ENCODE measurements around the gene TCIRG1. TPM values are rescaled to one million over a fixed set of nuclear protein-coding genes. Genes with fewer than 3 reads are reported as not detected.

The TCIRG1 gene
- total RNA-seq, 1 experiment from 2014 or later = 203 TPM

- ATAC-seq (no peak), DNase-seq (no peak)
- H3K9me3 ChIP-seq (ENCODE audit: low read length) = no peaks in the 10 kb centered on the region
- no peak overlapping the region for H3K4me3 ChIP-seq (ENCODE audit: low read length)
- POLR2A ChIA-PET (ENCODE audit: unreplicated experiment) = interaction anchor here (0.6 kb wide), 1 partner anchor 108 kb away, joined by 3 read pairs; no protein-coding TSS in a partner anchor
- peaks cover 3% of the 10 kb centered on the region; the same call in 1 of the 2 replicates for H3K4me1 ChIP-seq (ENCODE audit: insufficient read depth, low read length)
- peaks cover 6% of the 10 kb centered on the region for H3K36me3 ChIP-seq (ENCODE audit: low read depth, low read length)
- H3K27me3 ChIP-seq (ENCODE audit: low read length) = no peaks in the 10 kb centered on the region
- no peaks in the 10 kb centered on the region for H3K9me2 ChIP-seq (replicated peaks; ENCODE audit: low read length)
- TF ChIP-seq EZH2 (IDR thresholded peaks at IDR 0.05; ENCODE audit: low read length, unreplicated experiment) = no peak
- no peak for TF ChIP-seq EZH2phosphoT487 (IDR thresholded peaks at IDR 0.05; ENCODE audit: borderline replicate concordance, low read length)
- no peak for TF ChIP-seq CTCF (conservative IDR thresholded peaks at IDR 0.05; ENCODE audit: low read depth, low read length)
- H3K79me2 ChIP-seq (ENCODE audit: low read length) = peaks cover 70% of the 10 kb centered on the region
- no TSS peak for BruUV-seq (replicated peaks)
- H3F3A ChIP-seq (ENCODE audit: low read length, unreplicated experiment) = no peaks in the 10 kb centered on the region
- H4K20me1 ChIP-seq (ENCODE audit: low read length) = peaks cover 17% of the 10 kb centered on the region; the same call in 1 of the 2 replicates
- intact Hi-C loops (cut with micrococcal nuclease) = no loop called here
- H3K27ac ChIP-seq (ENCODE audit: low read length) = no peak overlapping the region
- H2AFZ ChIP-seq (ENCODE audit: low read length) = no peak overlapping the region
- no peak overlapping the region for H3K4me2 ChIP-seq (ENCODE audit: low read length)
- CTCF ChIA-PET = no interaction called here
- no peak overlapping the region for H3K9ac ChIP-seq (ENCODE audit: low read length)
Observed at GRCh38 chr11:68093565-68093964, 54.7 kb downstream of the TCIRG1 start.

- Histone ChIP-seq H3K27me3 (ENCODE audit: low read length) (no peaks in the 10 kb centered on the region), H3K4me1 (ENCODE audit: insufficient read depth, low read length) (peaks cover 7% of the 10 kb centered on the region; the same call in 1 of the 2 replicates), H3F3A (ENCODE audit: low read length, unreplicated experiment) (no peaks in the 10 kb centered on the region), H3K9me3 (ENCODE audit: low read length) (no peaks in the 10 kb centered on the region), H3K4me3 (ENCODE audit: low read length) (no peak overlapping the region), H4K20me1 (ENCODE audit: low read length) (peaks cover 27% of the 10 kb centered on the region), H3K9ac (ENCODE audit: low read length) (no peak overlapping the region), H3K79me2 (ENCODE audit: low read length) (peaks cover 74% of the 10 kb centered on the region), H3K27ac (ENCODE audit: low read length) (no peak overlapping the region), H3K9me2 (replicated peaks; ENCODE audit: low read length) (no peaks in the 10 kb centered on the region), H3K36me3 (ENCODE audit: low read depth, low read length) (peaks cover 6% of the 10 kb centered on the region), H3K4me2 (ENCODE audit: low read length) (no peak overlapping the region), H2AFZ (ENCODE audit: low read length) (no peak overlapping the region)
- ATAC-seq (no peak), DNase-seq (no peak)
- BruUV-seq (replicated peaks) = no TSS peak
- TF ChIP-seq EZH2 (IDR thresholded peaks at IDR 0.05; ENCODE audit: low read length, unreplicated experiment) (no peak), CTCF (conservative IDR thresholded peaks at IDR 0.05; ENCODE audit: low read depth, low read length) (no peak), EZH2phosphoT487 (IDR thresholded peaks at IDR 0.05; ENCODE audit: borderline replicate concordance, low read length) (no peak)
- ChIA-PET CTCF (no interaction called here), POLR2A (ENCODE audit: unreplicated experiment) (no interaction called here)
- intact Hi-C loops (cut with micrococcal nuclease) = no loop called here
Observed at GRCh38 chr11:68096962-68097361, 58.1 kb downstream of the TCIRG1 start.

- H3K79me2 ChIP-seq (ENCODE audit: low read length) = peaks cover 79% of the 10 kb centered on the region
- no peaks in the 10 kb centered on the region for H3K9me2 ChIP-seq (replicated peaks; ENCODE audit: low read length)
- peaks cover 6% of the 10 kb centered on the region for H3K36me3 ChIP-seq (ENCODE audit: low read depth, low read length)
- H3K9me3 ChIP-seq (ENCODE audit: low read length) = no peaks in the 10 kb centered on the region
- no peak overlapping the region for H3K27ac ChIP-seq (ENCODE audit: low read length)
- H3K4me1 ChIP-seq (ENCODE audit: insufficient read depth, low read length) = peaks cover 7% of the 10 kb centered on the region; the same call in 1 of the 2 replicates
- H3K4me3 ChIP-seq (ENCODE audit: low read length) = no peak overlapping the region
- H3F3A ChIP-seq (ENCODE audit: low read length, unreplicated experiment) = no peaks in the 10 kb centered on the region
- POLR2A ChIA-PET (ENCODE audit: unreplicated experiment) = interaction anchor here (0.6 kb wide), 1 partner anchor 46 kb away, joined by 3 read pairs; no protein-coding TSS in a partner anchor
- H3K9ac ChIP-seq (ENCODE audit: low read length) = no peak overlapping the region
- H3K4me2 ChIP-seq (ENCODE audit: low read length) = no peak overlapping the region
- CTCF ChIA-PET = no interaction called here
- DNase-seq = no peak
- H2AFZ ChIP-seq (ENCODE audit: low read length) = no peak overlapping the region
- H4K20me1 ChIP-seq (ENCODE audit: low read length) = peaks cover 36% of the 10 kb centered on the region
- intact Hi-C loops (cut with micrococcal nuclease) = no loop called here
- no peak for TF ChIP-seq EZH2 (IDR thresholded peaks at IDR 0.05; ENCODE audit: low read length, unreplicated experiment)
- no peak for TF ChIP-seq EZH2phosphoT487 (IDR thresholded peaks at IDR 0.05; ENCODE audit: borderline replicate concordance, low read length)
- TF ChIP-seq CTCF (conservative IDR thresholded peaks at IDR 0.05; ENCODE audit: low read depth, low read length) = no peak
- no peak for ATAC-seq
- BruUV-seq (replicated peaks) = no TSS peak
- H3K27me3 ChIP-seq (ENCODE audit: low read length) = no peaks in the 10 kb centered on the region
Observed at GRCh38 chr11:68099057-68099456, 60.2 kb downstream of the TCIRG1 start.

All from PC-3 (cell line).